HG03442 (cell line): ENCODE measurements around the gene TUBGCP2.
"Not testable (repeated sequence)": the region's sequence is repeated elsewhere in the genome, so short reads cannot be mapped to it uniquely, and the experiment has no call there.

Experiments used
- ATAC-seq: cut with Tn5 transposase; IDR thresholded peaks from one replicate; pipeline ENCODE4 v1.9.1; 2021; ENCODE audit warnings: mild to moderate bottlenecking, moderate library complexity; ENCODE audit not compliant: unreplicated experiment

Gene TUBGCP2

GRCh38 chr10:133249975-133250754 is 58.5 kb downstream of the TUBGCP2 start:
- no peak for ATAC-seq

- no peak for ATAC-seq
These were observed 59.4 kb downstream of the TUBGCP2 start for GRCh38 chr10:133249094-133249780.

DNA sequence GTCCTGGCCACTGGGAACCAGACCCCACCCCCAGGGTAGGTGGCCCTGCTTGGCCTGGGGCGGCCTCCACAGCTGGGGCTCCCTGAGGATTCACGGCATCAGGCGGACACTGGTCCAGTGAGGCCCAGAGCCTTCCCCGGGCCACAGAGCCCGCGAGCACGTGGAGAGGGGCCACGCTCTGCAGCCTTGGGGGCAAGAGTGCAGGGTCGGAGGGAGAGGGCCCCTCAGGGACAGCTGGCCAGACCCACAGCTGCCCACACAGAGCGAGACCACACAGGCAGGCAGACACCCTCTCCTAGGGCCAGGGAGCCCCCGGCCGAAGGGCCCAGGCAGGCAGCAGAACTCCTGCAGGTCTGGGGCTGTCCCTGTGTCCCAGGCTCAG is 60.3 kb downstream of the TUBGCP2 start:
- ATAC-seq, result no peak

DNA sequence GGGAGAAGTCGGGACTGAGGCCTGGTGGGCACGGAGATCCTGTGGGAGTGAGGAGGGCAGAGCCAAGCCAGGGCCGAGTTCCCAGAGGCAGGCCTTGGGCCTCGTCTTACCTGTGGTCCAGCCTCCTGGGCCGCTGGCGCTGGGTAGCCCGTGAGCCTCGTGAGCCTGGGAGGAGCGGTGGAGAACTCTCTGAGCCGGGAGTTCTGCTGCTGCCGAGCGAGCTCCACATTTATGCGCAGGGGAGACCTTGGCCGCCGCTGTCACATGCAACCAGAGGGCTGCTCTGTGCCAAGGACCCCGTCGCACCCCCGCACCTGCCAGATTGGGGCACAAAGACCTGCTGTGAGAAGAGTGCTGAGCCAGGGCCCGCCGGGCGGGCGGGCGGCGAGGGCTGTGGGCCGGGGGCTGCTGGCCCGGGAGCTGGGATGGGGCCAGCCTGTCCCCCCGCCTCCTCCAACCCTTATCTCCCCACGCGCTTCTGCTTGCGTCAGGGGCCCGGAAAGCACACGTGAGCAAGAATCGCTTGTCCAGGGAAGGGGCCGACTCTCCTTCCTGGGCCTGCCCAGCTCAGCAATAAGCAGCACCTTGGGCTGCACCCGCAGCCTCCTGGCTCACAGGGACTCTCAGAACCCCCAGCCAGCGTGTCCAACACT is 60.9 kb downstream of the TUBGCP2 start:
- no peak for ATAC-seq

GRCh38 chr10:133246236-133246626 is 62.4 kb downstream of the TUBGCP2 start:
- ATAC-seq, result no peak

DNA sequence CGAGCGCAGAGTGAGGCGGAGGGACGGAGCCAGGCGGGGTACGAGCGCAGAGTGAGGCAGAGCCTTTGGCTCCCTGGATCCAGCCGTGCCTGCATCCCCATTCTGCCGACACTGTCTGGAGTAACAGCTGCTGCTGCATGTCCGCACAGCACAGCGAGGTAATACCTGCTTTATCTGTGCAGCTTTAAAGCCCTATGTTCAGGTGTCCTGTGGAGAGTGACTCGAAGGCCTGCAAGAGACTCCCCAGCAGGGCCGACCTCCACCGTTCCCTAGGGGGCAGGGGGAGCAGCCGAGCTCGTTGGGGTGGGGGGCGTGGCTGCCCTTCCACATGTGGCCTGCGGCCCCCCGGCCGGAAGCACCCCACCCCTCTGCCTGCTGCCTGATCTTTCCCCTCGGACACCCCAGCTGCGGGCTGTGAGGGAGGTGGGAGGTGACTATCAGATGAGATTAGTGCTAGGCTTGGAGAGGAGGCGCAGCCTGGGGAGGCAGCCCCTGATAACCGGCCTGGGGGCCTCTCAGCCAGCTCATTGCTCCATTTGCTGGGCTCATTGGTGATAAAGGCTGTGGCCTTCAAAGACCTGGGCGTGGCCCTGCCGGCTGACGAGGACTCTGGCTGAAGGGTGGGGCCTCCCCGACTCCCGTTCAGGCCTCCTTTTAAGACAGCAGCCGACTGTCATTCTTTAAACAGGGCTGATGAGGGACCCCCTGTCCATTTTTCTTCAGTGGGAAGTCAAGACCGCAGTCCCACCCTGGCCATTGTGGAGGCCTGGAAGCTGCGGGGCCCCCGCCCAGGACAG is 63.0 kb downstream of the TUBGCP2 start:
- ATAC-seq, result no peak

- ATAC-seq, result no peak
These were observed 65.1 kb downstream of the TUBGCP2 start for GRCh38 chr10:133243593-133243992.

- ATAC-seq, result no peak
These were observed 65.9 kb downstream of the TUBGCP2 start for GRCh38 chr10:133242611-133243356.

- no peak for ATAC-seq
These were observed 67.0 kb downstream of the TUBGCP2 start for GRCh38 chr10:133241501-133242205.

DNA sequence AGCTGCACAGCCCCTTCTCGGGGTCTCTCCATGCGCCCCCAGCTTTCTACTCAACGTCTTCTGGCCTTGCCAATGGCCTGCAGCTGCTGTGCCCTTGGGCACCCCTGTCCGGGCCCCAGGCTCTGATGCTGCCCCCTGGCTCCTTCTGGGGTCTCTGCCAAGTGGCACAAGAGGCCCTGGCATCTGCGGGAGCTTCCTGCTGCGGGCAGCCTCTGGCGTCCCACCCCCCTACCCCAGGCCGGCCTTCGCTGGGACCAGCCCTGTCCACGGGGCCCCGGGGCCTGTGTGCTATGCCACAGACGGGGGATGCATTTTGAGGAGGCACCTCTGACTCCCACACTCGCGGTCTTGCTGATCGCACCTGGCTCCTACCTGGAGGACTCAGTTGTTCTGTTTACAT is 68.7 kb downstream of the TUBGCP2 start:
- no peak for ATAC-seq

GRCh38 chr10:133238466-133238804 is 70.2 kb downstream of the TUBGCP2 start:
- no peak for ATAC-seq

- no peak for ATAC-seq
These were observed 70.8 kb downstream of the TUBGCP2 start, which contains the start of gene VENTX for GRCh38 chr10:133237588-133238465. Gene VENTX (plus strand): TSS chr10:133237855. CDS start chr10:133237915, 60 bp downstream.

DNA sequence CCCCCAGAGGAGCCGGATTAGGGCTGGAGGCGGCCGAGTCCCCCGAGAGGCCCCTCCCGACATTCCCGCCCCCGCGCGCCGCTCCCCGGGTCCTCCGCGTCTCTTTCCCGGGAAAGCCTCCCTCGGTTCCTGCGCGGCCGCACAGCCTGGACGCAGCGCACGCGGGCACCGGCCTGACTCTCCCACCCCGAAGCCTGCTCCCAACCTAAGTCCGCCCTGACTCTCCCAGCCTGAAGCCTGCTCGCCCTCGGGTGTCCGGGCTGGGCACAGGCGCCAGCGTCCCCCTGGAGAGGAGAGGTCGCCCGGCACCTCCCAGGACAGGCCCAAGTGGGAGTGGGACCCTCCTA is 71.5 kb downstream of the TUBGCP2 start:
- ATAC-seq, result no peak

GRCh38 chr10:133236401-133237240 is 72.1 kb downstream of the TUBGCP2 start:
- ATAC-seq, result no peak

- no peak for ATAC-seq
These were observed 72.7 kb downstream of the TUBGCP2 start for GRCh38 chr10:133235932-133236331.

GRCh38 chr10:133235265-133235855 is 73.3 kb downstream of the TUBGCP2 start:
- ATAC-seq, result no peak

- ATAC-seq, result not testable (repeated sequence)
These were observed 73.9 kb downstream of the TUBGCP2 start for GRCh38 chr10:133234796-133235195.
